ENCODE measurements around the gene FERMT3.

FERMT3 gene

DNA sequence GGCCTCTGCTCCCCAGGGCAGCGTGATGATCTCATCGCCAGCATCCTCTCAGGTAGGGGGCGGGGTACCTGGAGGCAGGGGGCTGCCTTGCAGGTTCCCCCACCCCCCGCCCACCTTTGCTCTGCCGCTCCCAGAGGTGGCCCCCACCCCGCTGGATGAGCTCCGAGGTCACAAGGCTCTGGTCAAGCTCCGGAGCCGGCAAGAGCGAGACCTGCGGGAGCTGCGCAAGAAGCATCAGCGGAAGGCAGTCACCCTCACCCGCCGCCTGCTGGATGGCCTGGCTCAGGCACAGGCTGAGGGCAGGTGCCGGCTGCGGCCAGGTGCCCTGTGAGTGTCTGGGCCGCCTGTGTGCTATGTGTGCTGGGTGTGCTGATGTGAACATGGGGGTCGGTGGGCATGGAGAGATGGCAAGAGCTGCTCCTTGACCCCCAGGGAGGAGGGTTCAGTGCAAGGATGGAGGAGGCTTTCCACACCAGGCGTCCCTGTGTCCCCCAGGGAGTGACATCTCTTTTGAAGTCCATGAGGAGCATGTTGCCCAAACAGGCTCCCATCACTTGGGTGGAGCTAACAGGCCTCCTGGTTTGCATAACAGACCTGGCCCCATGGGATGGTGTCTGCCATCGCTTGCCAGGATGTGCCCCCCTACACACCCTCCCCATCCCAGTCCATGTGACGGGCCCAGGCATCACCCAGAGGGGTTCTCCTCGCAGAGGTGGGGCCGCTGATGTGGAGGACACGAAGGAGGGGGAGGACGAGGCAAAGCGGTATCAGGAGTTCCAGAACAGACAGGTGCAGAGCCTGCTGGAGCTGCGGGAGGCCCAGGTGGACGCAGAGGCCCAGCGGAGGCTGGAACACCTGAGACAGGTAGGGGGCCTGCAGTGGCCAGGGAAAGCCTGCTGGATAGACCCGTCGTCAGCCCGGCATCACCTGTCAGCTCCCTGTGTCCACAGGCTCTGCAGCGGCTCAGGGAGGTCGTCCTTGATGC, 58.9 kb downstream of the FERMT3 start:
- DNase-seq = no peak

DNA sequence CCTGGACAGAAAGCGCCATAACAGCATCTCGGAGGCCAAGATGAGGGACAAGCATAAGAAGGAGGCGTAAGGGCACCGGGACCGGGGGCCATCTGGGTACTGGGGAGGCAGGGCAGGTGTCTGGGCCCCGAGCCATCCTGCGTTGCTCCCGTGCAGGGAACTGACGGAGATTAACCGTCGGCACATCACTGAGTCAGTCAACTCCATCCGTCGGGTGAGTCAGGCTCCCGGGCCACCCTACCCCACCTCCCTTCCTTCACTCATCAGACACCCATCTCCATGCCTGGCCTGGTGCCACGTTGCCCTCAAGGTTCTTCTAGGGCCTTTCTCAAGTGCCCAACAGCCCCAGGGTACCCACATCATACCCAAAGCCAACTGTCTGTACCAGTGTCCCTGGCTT, 59.8 kb downstream of the FERMT3 start:
- DNase-seq = no peak

DNA sequence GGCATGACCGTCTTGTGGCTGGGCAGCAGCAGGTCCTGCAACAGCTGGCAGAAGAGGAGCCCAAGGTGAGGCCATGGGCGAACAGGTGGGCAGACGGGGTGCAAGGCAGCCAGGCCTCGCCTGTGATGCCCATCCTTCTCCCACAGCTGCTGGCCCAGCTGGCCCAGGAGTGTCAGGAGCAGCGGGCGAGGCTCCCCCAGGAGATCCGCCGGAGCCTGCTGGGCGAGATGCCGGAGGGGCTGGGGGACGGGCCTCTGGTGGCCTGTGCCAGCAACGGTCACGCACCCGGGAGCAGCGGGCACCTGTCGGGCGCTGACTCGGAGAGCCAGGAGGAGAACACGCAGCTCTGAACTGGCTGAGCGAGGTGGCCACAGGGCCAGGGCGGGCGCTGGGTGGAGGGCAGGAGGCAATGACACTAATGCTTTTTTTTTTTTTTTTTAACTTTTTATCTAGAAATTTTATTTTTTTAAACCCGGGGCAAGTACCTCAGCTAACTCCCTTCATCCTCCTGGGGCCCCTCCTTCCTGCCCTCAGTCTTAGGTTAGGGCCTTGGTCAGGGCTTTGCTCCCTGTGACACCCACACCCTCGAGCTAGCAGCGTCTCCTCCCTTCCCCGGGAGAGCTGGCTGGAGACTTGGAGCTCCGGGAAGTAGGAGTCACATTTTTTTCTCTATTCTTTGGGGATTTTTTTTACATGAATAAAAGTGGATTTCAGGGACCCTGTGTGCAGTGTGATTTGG, 60.9 kb downstream of the FERMT3 start:
- DNase-seq = no peak

- DNase-seq = no peak
These were observed 61.7 kb downstream of the FERMT3 start for GRCh38 chr11:64268025-64268892.

DNA sequence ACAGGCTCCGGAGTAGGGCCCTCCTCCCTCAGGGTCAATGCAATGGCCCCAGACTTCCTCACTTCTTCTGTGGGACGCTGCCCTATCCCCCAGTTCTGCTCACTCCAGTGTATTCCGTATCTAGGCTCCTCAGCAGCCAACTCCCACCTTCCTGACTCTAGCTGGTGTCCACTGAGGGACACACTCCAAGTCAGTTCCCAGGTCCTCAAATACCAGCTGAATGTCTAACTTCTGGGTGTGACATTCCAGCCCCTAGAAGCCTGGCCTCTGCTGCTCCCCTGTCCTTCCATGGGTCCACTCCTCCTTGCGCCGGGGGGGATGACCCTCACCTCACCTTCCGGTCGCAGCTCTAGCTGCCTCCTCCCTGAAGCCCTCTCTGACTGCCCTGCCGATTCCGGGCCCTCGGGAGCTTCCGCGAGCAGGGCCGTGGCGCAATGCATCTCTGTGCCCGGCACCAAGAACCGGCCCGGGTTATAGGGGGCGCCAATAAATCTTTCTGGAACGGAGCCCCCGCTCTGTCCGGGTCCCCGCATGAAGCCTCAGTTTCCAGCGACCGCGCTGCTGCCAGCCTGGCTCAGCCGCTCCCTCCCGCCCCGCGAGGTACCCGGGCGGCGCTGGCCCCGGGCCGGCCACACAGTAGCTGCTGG, 62.5 kb downstream of the FERMT3 start:
- DNase-seq = peak in 1 of 4 experiments; percentile 25

GRCh38 chr11:64269540-64270220, 63.2 kb downstream of the FERMT3 start:
- peak; percentile 92 to 94 (median 93) for DNase-seq

Data from activated CD4-positive, CD25-positive, alpha-beta regulatory T cell (primary cell).